Raji (cell line): ENCODE measurements around the gene CFAP206.

ENCODE experiments used
- POLR2A ChIP-seq: IDR thresholded peaks from 2 replicates; pipeline ENCODE4 v1.6.1; 2011; ENCODE audit warnings: low read depth, low read length, control low read depth; ENCODE audit not compliant: insufficient read depth

Gene CFAP206, protein sequence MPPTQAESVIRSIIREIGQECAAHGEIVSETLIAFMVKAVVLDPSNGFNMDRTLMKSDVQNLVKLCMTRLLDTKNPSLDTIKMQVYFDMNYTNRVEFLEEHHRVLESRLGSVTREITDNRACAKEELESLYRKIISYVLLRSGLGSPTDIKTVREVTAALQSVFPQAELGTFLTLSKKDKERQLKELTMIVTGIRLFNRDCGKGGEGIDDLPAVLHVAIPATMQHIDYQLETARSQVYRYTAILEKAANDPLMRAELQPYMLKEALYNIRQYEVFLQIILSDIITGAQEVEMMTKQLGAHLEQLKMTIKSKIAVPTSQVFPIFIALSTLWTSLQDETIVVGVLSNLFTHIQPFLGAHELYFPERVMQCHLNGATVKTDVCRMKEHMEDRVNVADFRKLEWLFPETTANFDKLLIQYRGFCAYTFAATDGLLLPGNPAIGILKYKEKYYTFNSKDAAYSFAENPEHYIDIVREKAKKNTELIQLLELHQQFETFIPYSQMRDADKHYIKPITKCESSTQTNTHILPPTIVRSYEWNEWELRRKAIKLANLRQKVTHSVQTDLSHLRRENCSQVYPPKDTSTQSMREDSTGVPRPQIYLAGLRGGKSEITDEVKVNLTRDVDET

DNA sequence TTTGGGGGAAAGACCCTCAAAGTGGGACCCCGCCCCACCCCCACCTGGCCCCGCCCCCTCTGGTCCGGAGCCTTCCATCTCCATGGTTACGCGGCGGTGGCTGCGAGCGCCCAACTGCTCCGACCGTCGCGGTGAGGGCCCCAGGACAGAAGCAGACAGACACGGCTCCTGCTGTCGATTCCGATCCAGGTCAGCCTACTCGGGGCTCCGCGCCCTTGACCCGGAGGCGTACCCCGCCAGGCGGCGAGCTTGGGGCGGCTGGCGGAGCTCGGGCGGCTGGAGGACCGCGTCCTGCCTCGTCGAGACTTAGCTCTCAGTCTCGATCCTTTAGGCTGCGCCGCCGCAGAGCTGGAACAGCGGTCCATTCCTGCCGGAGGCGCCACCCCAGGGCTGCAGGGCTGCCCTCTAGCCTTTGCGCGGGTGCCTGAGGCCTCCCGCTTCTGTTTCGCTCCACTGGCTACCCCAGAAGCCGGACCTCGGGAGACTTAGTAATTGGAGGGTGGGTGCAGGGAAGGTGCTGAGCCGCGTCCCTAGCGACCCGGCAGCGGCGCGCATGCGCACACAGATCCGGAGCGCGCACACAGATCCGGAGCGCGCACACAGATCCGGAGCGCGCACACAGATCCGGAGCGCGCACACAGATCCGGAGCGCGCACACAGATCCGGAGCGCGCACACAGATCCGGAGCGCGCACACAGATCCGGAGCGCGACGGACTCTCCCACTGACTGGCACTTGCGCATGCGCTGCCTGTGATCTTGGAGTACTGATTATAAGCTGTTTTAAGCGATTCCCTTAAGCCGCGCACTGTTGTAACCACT, at the start of gene CFAP206:
Gene CFAP206, plus strand, starts transcription at position 72 of the 820 bp plus-strand sequence. CDS start 1,868 bp downstream, outside the sequence.
- TF ChIP-seq POLR2A: no peak

DNA sequence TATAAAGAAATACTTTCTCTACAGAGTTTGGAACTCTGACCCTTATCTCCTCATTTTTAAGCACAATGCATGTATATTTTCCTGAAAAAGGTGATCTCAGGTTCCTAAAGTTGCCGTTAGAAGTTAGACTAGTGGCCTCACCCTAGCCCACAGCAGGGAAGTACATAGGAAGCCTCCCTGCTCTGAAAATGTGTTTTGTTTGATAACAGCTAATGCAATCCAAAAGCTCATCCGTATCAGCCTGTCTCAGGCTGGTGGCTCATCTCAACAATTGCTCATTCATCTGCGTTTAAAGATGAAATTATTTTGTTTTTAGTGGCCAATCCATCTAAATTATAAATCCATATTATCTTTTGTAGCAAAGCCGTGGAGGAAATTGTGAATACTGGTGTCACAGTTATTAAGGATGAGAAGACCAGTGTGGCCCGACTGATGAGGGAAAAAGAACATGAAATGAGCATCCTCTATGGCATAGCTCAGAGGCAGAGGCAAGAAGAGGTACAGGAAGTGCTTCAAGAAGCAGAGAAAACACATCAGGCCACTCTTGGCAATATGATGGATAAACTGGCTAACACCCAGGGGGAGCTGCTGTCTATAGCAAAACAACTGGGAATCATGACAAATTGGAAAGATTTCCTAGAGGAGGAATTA, 43.0 kb upstream of the CFAP206 start:
- no peak for TF ChIP-seq POLR2A

DNA sequence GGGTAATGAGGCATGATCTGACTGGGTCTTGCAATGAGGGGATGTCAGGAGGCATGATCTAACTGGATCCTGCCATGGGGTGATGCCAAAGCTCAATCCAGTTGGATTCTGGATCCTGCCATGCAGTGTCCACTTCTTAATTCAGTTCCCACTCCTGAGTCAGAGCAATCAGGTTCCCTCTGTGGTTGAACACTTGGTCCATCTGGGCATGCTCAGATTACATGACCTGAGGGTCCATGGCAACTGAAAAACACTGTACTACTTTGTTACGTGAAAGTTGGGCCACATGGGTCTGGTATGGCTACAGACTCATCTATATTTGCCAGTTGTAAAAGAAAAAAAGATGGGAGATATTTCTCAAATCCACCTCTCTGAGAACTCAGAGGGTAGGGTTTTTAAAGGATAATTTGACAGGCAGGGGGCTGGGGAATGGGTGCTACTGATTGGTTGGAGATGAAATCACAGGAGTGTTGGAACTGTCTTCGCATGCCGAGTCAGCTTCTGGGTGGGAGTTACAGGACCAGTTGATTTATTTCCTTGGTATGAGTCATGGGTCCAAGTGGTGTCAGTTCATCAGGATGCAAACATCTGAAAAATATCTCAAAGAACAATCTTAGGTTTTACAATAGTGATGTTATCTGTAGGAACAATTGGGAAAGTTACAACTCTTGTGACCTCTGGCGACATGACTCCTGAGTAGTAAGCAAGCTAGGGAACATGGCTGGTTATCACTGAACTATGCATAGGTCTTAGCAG, 41.5 kb upstream of the CFAP206 start:
- no peak for TF ChIP-seq POLR2A

DNA sequence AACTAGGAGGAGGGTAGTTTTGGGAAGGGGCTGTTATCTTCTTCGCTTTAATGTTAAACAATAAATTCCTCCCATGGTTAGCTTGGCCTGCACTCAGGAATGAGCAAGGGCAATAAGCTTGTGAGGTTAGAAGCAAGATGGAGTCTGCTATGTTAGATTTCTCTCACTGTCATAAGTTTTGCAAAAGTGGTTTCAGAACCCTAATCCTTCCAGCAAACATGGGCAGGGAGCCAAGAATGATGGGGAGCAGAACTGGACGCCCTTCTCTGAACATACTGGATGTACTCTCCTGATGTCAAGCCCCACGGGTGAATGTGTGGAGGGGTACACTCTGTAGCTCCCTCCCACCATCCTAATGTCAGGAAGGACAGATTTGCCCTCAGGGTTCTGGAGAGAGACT, 40.9 kb upstream of the CFAP206 start:
- TF ChIP-seq POLR2A: no peak

DNA sequence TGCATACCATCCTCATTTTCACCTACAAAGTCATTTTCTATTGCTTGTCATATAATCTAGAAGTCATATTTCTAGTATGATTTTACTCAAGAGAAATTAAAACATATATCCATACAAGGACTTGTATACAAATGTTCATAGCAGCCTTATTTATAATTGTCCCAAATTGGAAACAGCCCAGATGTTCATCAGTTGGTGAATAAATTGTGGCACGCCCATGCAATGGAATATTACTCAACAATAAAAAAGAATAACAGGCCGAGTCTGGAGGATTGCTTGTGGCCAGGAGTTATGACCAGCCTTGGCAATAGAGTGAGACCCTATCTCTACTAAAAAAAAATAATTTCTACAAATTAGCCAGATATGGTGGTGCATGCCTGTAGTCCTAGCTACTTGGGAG, 34.4 kb upstream of the CFAP206 start:
- no peak for TF ChIP-seq POLR2A

DNA sequence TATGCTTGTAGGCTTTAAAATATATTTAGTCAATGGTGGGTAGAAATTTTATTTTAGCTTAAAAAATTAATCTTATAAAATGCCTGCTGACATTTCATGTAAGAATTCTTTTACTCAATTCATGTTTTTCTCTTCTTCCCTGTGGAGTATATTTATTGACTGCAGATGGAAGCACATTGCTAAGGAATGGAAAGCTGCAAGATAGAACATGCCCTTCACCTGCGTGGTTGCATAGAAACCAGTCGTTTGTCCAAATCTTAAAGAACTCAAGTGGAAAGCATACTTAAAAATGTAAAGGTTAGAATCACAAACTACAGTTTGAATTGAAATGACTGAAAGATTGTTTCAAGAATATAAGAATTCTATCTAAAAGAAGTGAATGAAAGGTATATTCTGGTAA, 32.5 kb upstream of the CFAP206 start:
- no peak for TF ChIP-seq POLR2A

DNA sequence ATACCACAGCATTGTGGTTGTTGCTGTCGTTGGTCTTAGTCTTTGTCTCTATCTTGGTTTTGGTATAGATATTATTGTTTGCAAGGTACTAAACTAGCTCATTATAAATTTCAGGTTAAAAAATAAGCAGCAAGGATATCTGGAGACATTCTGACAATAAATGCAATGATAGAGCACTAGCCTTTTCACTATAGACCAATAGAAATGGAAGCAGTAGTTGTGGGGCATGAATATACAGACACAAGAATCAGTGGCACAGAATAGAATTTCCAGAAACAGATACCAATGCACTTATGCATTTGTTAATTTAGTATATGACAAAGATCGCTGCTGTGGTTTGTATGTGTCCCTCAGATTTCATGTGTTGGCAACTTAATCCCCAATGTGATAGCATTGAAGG, 31.1 kb upstream of the CFAP206 start:
- TF ChIP-seq POLR2A: no peak

DNA sequence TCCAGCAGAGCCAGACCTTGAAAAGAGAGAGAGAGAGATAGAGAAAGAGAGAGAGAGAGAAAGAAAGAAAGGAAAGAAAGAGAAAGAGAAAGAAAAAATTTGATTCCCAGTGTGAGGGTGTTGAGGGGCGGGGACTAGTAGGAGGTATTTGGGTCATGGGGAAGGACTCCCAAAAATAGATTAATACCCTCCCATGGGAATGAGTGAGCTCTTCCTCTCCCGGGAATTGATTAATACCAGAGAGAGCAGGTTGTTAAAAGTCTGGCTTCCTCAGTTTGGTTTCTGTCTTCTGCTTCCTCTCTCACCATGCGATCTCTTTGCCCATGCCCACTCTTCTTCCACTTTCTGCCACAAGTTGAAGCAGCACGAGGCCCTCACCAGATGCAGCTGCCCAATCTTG, 28.8 kb upstream of the CFAP206 start:
- TF ChIP-seq POLR2A: no peak

DNA sequence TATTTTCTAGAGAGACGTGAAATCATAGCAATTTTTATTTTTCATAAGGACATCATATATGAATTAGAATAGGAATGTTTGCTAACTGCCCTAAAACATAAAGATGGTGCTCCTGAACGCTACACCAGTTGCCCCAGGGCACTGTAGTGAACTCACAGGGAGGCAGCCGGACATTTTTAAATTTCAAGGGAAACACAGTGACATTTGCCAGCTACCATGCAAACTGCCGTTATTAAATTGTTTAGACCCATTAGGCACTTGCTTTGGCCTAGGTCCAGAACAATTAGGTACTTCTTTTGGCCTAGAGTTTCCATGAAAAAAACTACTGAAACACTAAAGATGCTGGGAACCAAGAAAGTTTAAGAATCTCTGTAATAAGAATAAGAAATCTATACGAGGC, 24.9 kb upstream of the CFAP206 start:
- TF ChIP-seq POLR2A: no peak

DNA sequence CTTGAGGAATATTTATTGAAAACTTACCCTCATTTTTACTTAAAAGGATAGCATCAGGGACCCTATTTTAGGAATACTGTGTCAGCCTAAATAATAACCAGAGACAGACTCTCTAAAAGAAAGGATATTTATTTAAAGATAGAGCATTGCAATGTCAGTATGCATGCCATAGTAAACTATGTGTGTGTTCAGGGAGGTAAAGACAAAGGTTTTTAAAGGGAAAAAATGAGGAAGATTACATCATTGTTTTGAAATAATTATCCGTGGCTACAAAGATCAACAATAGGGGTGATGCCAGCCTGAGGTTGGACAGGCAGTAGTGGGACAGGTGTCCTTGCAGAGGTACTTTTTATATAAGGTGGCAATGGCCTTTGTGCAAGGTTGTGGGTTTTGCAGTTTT, 23.7 kb upstream of the CFAP206 start:
- TF ChIP-seq POLR2A: no peak

DNA sequence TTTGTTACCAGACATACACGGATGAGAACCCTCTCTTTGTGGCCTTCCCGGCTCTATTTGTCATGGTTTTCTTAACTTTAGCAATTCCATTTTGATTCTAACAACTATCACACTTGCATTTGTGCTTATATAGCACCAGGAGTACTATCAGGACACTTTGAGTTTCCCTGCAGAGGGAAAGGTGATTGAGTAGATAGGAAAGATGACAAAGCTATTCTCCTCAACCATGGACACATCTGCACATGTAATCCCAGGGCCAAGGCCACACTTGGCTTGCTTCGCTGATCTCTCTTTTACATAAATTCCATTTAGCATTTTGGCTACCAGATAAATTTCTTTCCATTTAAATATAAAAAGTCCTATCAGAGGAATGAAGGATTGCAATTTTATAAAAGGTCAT, 23.3 kb upstream of the CFAP206 start:
- no peak for TF ChIP-seq POLR2A

DNA sequence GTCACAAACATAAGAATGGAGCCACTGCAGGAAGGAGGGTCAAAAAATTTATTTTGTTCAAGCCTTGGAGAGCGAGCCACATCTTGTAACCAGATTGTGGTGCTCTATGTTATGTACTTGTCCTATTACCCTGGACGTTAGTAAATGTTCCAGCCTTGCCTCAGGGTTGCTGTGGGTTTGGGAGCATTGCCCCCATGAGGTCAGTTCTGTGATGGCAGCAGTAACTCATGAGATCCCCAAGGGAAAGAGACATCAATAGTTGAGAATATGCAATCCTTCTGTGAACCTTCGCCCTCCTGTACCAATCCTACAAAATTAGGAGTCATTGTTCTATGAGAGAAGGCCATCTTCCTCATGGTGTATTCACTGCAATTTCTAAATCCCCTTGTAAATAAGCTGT, 16.4 kb upstream of the CFAP206 start:
- no peak for TF ChIP-seq POLR2A

DNA sequence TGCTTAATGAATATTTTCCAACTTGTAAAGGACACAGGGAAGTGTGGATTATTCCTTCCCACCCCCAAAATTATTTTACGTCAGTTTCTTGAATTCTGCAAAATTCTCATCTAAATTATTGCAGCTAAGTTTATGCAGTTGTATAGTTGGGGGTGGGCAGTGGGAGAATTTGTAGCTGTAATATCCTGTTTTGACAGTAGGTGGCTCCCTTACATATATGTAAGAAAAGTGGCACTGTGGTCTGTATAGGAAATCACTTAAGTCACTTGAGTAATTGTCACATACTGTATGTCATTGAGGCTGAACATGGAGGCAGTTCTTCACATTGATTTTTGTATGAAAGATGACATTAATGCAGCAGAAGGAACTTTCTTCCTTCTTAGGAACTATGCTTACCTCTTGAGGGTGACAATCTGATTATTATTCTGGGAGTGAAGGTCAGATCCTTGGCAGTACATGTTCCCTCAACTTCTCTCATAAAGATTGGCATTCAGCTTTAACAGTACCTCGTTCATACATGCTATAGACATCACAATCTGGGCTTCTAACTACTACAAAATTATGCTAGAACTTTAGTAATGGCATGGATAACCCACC, 14.6 kb upstream of the CFAP206 start:
- no peak for TF ChIP-seq POLR2A

DNA sequence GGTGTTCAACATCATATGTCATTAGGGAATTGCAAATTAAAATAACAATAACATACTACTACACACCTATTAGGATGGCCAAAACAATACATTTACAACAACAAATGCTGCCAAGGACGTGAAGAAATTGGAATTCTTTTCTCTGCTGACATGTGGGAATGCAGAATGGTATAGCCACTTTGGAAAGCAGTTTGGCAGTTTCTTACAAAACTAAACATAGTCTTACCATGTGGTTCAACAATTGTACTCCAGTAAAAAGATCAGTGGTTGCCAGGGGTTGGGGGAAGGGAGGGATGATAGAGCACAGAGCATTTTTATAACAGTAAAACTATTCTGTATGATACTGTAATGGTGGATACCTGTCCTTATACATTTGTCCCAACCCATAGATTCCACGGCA, 12.3 kb upstream of the CFAP206 start:
- no peak for TF ChIP-seq POLR2A

DNA sequence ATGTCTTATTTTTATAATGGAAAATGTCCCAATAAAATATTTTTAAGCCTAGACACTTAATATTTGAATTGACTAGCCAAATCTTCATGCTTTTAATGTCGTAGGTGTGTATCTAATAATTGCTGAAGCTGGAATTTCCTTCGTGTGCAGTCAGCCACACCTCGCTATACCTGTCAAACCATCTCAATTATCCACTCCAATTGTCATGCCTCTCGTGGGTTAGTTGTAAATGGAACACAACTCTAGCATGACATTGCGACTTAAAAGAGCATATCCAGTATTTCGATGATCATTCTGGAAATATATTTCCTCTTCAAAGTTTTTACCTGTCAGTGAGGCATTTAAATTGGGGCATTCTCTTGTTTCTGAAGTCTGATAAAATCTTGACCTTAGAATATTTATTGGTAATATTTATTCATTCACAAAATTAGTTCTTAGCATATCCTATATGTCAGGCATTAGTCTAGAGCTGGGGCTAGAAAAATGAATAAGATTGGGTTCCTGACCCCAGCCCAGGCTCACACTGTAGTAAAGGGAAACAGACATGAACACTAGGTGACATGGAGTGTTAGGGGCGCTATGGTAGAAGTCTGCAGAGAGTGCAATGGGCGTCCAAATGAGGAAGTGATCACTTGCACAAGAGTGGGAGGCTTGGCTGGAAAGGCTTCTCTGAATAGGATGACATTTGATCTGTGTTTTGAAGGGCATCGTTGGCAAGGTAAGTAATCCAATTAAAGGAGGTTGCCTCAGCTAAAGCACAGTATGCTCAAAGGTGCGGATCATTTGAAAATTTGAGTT, 11.0 kb upstream of the CFAP206 start:
- no peak for TF ChIP-seq POLR2A
